Measurements from ENCODE around the gene PCDH10.
"Not testable (repeated sequence)": the region's sequence is repeated elsewhere in the genome, so short reads cannot be mapped to it uniquely, and the experiment has no call there.

PCDH10 gene

GRCh38 chr4:133150486-133151340 lies 1.6 kb downstream of the PCDH10 start:
- DNase-seq: no peak

GRCh38 chr4:133151341-133151690 lies 2.2 kb downstream of the PCDH10 start:
- no peak for DNase-seq

- DNase-seq: no peak
These were observed 2.7 kb downstream of the PCDH10 start for GRCh38 chr4:133151691-133152329.

DNA sequence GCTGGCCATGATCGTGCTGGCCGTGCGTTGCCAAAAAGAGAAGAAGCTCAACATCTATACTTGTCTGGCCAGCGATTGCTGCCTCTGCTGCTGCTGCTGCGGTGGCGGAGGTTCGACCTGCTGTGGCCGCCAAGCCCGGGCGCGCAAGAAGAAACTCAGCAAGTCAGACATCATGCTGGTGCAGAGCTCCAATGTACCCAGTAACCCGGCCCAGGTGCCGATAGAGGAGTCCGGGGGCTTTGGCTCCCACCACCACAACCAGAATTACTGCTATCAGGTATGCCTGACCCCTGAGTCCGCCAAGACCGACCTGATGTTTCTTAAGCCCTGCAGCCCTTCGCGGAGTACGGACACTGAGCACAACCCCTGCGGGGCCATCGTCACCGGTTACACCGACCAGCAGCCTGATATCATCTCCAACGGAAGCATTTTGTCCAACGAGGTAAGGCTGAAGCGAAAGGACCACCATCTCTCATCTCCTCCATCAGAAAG lies 3.3 kb downstream of the PCDH10 start:
- DNase-seq: no peak

DNA sequence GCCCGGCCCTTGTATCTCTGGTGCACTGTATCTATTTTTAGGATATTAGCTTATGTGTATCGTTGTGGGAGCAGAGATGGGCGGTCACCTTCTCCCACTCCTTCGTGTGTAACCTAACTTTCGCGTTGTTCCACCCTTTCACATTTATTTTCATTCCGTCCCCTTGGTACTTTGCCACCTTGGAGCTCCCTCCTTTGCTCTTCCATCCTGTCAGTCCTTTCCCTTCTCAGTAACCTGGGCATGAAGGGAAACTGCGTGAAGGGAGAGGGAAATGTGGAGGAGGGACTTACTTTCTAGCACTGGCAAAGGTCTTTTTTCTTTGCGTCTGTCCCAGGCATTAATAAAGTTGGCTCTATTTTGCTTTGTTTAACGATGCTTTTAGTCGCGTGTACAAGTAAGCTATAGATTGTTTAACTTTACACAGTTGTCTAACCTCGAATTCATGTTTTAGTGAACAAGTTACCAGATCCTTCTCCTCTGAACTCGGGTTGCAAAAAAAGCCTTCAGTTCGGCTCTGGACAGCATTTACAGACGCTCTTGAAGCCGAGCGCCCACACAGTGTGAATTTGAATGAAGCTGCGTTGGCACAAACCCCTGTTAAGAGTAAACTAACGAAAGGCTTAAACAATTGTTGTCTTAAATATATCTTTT lies 3.9 kb downstream of the PCDH10 start:
- DNase-seq: no peak

DNA sequence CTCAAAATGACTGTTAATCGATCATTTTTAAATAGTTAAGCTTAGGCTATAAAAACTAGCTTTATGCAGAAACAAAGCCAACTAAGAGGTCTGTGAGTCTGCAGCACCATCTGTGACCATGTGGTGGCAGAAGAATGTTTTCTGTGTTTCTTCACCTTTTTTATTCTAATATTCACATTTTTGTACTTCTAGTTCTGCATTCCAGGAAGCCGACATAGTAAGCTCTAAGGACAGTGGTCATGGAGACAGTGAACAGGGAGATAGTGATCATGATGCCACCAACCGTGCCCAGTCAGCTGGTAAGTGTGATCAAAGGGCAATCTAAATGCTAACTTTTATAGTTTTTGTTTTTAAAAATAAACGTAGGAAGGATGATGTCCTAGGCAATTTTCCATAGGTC lies 5.6 kb downstream of the PCDH10 start:
- DNase-seq: no peak

GRCh38 chr4:133156096-133156495 lies 7.0 kb downstream of the PCDH10 start:
- DNase-seq: no peak

- no peak for DNase-seq
These were observed 7.5 kb downstream of the PCDH10 start for GRCh38 chr4:133156556-133156955.

GRCh38 chr4:133157460-133158160 lies 8.5 kb downstream of the PCDH10 start:
- no peak for DNase-seq

- DNase-seq: no peak
These were observed 11.8 kb downstream of the PCDH10 start for GRCh38 chr4:133160853-133161252.

GRCh38 chr4:133161570-133162295 lies 12.6 kb downstream of the PCDH10 start:
- DNase-seq: no peak

GRCh38 chr4:133162941-133163340 lies 13.8 kb downstream of the PCDH10 start:
- no peak for DNase-seq

DNA sequence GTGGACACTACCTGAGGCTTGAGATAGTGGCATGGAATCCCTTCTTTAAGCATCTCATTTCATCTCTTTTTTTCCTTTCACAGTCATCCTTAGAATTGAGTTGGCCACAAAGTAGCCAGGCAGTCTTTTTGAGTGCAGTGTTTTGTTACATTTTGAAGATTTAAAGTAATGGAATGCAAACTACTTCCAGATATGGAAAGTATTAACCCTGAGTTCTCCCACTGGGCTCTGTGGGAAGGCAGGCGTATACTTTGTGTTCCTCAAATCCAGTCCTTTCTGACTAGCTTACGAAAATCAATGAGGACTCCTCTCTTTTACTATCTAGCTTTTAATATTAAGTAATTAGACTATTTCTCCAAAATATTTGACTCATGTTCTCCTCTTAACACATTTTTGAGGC lies 29.9 kb downstream of the PCDH10 start:
- no peak for DNase-seq

- DNase-seq: no peak
These were observed 37.1 kb downstream of the PCDH10 start for GRCh38 chr4:133186210-133186609.

GRCh38 chr4:133186845-133187244 lies 37.8 kb downstream of the PCDH10 start:
- DNase-seq: no peak

- no peak for DNase-seq
These were observed 39.5 kb downstream of the PCDH10 start for GRCh38 chr4:133188433-133189146.

- no peak for DNase-seq
These were observed 40.0 kb downstream of the PCDH10 start for GRCh38 chr4:133189147-133189517.

DNA sequence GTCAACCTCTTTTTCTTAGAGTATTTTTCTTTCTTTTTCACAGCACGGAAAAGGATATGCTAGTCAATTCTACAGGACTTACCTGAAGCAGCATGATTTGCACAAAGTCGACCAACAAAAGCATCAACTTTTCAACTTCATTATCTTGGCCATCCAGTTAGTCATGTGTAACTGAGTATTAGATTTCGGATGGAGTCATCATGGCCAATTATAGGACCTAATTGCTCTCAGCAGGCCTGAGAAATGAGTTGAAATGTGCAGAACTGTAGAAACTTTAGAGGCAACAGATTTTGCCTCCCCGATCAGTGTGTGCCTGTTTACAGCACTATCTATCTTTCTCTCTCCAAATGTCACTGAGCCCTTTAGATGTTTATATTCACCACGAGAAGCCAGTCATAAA lies 41.0 kb downstream of the PCDH10 start:
- no peak for DNase-seq

- DNase-seq: no peak
These were observed 59.7 kb downstream of the PCDH10 start for GRCh38 chr4:133208694-133209285.

DNA sequence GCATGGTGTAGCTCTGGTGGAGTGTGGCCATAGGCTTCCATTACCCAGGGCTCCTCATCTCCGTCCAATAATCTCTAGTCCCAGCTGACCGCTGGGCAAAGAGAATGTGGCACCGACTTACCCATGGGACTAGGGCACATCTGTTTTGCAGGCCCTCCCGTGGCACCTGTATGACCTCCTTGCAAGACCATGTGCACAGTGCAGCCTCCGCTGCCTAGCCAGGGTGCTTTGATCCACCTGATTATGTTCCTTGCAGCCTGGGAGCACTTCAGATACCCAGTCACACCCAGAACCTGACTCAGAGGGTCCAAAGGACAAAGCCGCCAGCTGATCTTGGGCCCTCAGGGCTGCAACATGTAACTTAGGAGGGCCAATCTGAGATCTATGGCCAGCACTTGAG lies 84.8 kb downstream of the PCDH10 start:
- no peak for DNase-seq

DNA sequence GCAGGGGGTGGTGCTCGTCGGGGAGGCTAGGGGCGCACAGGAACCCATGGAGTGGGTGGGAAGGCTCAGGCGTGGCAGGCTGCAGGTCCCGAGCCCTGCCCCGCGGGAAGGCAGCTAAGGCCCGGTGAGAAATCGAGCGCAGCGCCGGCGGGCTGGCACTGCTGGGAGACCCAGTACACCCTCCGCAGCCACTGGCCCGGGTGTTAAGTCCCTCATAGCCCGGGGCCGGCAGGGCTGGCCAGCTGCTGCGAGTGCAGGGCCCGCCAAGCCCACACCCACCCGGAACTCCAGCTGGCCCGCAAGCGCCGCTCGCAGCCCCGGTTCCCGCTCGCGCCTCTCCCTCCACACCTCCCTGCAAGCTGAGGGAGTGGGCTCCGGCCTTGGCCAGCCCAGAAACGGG lies 91.4 kb downstream of the PCDH10 start:
- not testable (repeated sequence) for DNase-seq

Data from NCI-H2029 (cell line).